H1 (cell line): Measurements from ENCODE around the gene IQCK. TPM values are rescaled to one million over a fixed set of nuclear protein-coding genes. Genes with fewer than 3 reads are reported as not detected.
A peak's percentile ranks its signal among the peaks of the same experiment; 100 is the strongest.

Source experiments
- CTCF ChIA-PET: fragments of 300-600 bp; sonication (Branson Sonifier 250); formaldehyde crosslinking; loops from one replicate; lab custom pipeline; 2021; ENCODE audit not compliant: partially characterized antibody; lab: Charles Lee
- POLR2A ChIA-PET: fragments of 300-600 bp; sonication (Branson Sonifier 250); formaldehyde crosslinking; loops from one replicate; lab custom pipeline; 2021; ENCODE audit warnings: inconsistent platforms; ENCODE audit not compliant: partially characterized antibody; lab: Charles Lee
- DNase-seq, 2 experiments: peaks; one replicate each; pipeline versions ENCODE4 v3.0.0 to v3.0.0-alpha.2; 2010 to 2022; ENCODE audit warnings: low spot score in 2 of 2, low read depth in 1 of 2, mixed read lengths in 1 of 2
- FAIRE-seq: peaks from 2 replicates; lab custom pipeline; 2011; peaks lifted over from hg19 to GRCh38; lab: Jason Lieb, UNC
- H2AFZ ChIP-seq: 2 replicates; pipeline ENCODE4 v1.8.1; 2012; ENCODE audit warnings: low read length, inconsistent platforms
- H2AK5ac ChIP-seq: 2 replicates; pipeline ENCODE4 v1.6.1; 2013; ENCODE audit warnings: low read depth, low read length
- H2BK120ac ChIP-seq: replicated peaks from 2 replicates; pipeline ENCODE3; 2013; ENCODE audit warnings: low read depth, low read length, inconsistent platforms
- H2BK12ac ChIP-seq: 2 replicates; pipeline ENCODE4 v1.6.1; 2013; ENCODE audit warnings: low read depth, low read length
- H2BK15ac ChIP-seq: 2 replicates; pipeline ENCODE4 v1.6.1; 2013; ENCODE audit warnings: low read length
- H2BK20ac ChIP-seq: 2 replicates; pipeline ENCODE4 v1.6.1; 2013; ENCODE audit warnings: low read length
- H2BK5ac ChIP-seq: 2 replicates; pipeline ENCODE4 v1.6.1; 2013; ENCODE audit warnings: low read depth, low read length
- H3K14ac ChIP-seq: 2 replicates; pipeline ENCODE4 v1.6.1; 2013; ENCODE audit warnings: inconsistent platforms; ENCODE audit not compliant: insufficient read length
- H3K18ac ChIP-seq: 2 replicates; pipeline ENCODE4 v1.6.1; 2013; ENCODE audit warnings: low read length; ENCODE audit errors: extremely low read depth
- H3K23ac ChIP-seq: 2 replicates; pipeline ENCODE4 v1.6.1; 2013; ENCODE audit warnings: inconsistent platforms; ENCODE audit not compliant: insufficient read length
- H3K23me2 ChIP-seq: 2 replicates; pipeline ENCODE4 v1.6.1; 2013; ENCODE audit warnings: low read depth, low read length
- H3K27ac ChIP-seq: 2 replicates; pipeline ENCODE4 v1.6.1; 2011; ENCODE audit warnings: low read depth, low read length, inconsistent platforms
- H3K27me3 ChIP-seq, 4 experiments: replicated peaks in 1 of 4; 1 replicate in 1 of 4; 2 replicates in 3 of 4; pipeline versions ENCODE4 v1.6.1 to v1.8.1; 2011 to 2013; ENCODE audit warnings: low read length in 3 of 4, mild to moderate bottlenecking in 3 of 4, inconsistent platforms in 2 of 4, mixed read lengths in 2 of 4, moderate library complexity in 1 of 4; ENCODE audit not compliant: control insufficient read depth in 3 of 4, insufficient read depth in 3 of 4; ENCODE audit errors: extremely low read depth in 1 of 4
- H3K36me3 ChIP-seq, 4 experiments: 2 replicates each; pipeline versions ENCODE4 v1.6.1 to v1.8.1; 2011 to 2013; ENCODE audit warnings: mild to moderate bottlenecking in 4 of 4, low read length in 3 of 4, moderate library complexity in 2 of 4, control low read depth in 1 of 4, inconsistent platforms in 1 of 4; ENCODE audit not compliant: insufficient read depth in 4 of 4, control insufficient read depth in 2 of 4
- H3K4ac ChIP-seq: replicated peaks from 2 replicates; pipeline ENCODE3; 2013; ENCODE audit warnings: low read length, low read depth, mixed read lengths, inconsistent platforms; ENCODE audit not compliant: insufficient read length
- H3K4me1 ChIP-seq, 4 experiments: replicated peaks in 1 of 4; 1 replicate in 1 of 4; 2 replicates in 3 of 4; pipeline versions ENCODE4 v1.6.1 to v1.8.1; 2011 to 2013; ENCODE audit warnings: low read length in 3 of 4, inconsistent platforms in 2 of 4, mixed read lengths in 1 of 4; ENCODE audit not compliant: insufficient read depth in 4 of 4, control insufficient read depth in 3 of 4
- H3K4me2 ChIP-seq, 2 experiments: 2 replicates each; pipeline versions ENCODE4 v1.6.1 to v1.8.1; 2011 to 2013; ENCODE audit warnings: low read depth in 2 of 2, low read length in 2 of 2, control low read depth in 1 of 2, inconsistent platforms in 1 of 2, mild to moderate bottlenecking in 1 of 2; ENCODE audit not compliant: insufficient read depth in 1 of 2
- H3K4me3 ChIP-seq, 4 experiments: fragments of 200-600, 300-600 bp in 1 of 4; sonication (generic), shearing (Covaris generic), sonication (Bioruptor Twin) in 1 of 4; 2 replicates each; pipeline versions ENCODE4 v1.5.1 to v1.8.1; 2011 to 2016; ENCODE audit warnings: low read length in 4 of 4, low read depth in 3 of 4, control low read depth in 2 of 4, inconsistent platforms in 2 of 4, mild to moderate bottlenecking in 2 of 4, mixed read lengths in 1 of 4, moderate library complexity in 1 of 4; ENCODE audit not compliant: insufficient read depth in 2 of 4; ENCODE audit errors: extremely low read depth in 1 of 4
- H3K56ac ChIP-seq: replicated peaks from 2 replicates; pipeline ENCODE3; 2013; ENCODE audit warnings: low read depth, mild to moderate bottlenecking, mixed read lengths, low read length, inconsistent platforms; ENCODE audit not compliant: insufficient read length
- H3K79me1 ChIP-seq: 2 replicates; pipeline ENCODE4 v1.6.1; 2013; ENCODE audit warnings: low read depth, low read length, control low read depth
- H3K79me2 ChIP-seq, 2 experiments: 2 replicates each; pipeline versions ENCODE4 v1.6.1 to v1.8.1; 2012 to 2013; ENCODE audit warnings: low read length in 2 of 2, mild to moderate bottlenecking in 2 of 2, inconsistent platforms in 1 of 2; ENCODE audit not compliant: insufficient read depth in 2 of 2, control insufficient read depth in 1 of 2
- H3K9ac ChIP-seq, 4 experiments: replicated peaks in 1 of 4; 1 replicate in 1 of 4; 2 replicates in 3 of 4; pipeline versions ENCODE4 v1.6.1 to v1.8.1; 2011 to 2013; ENCODE audit warnings: low read depth in 3 of 4, low read length in 3 of 4, control low read depth in 2 of 4, mild to moderate bottlenecking in 2 of 4, moderate library complexity in 2 of 4, inconsistent platforms in 1 of 4; ENCODE audit errors: extremely low read depth in 1 of 4
- H3K9me3 ChIP-seq, 2 experiments: 2 replicates each; pipeline versions ENCODE4 v1.6.1 to v1.8.1; 2012 to 2013; ENCODE audit warnings: mild to moderate bottlenecking in 2 of 2, moderate library complexity in 2 of 2, control low read depth in 1 of 2, inconsistent platforms in 1 of 2, low read depth in 1 of 2, low read length in 1 of 2, mixed read lengths in 1 of 2; ENCODE audit not compliant: insufficient read depth in 2 of 2
- H4K20me1 ChIP-seq, 2 experiments: replicated peaks in 1 of 2; 2 replicates each; pipeline versions ENCODE3 to v1.8.1; 2011 to 2013; ENCODE audit warnings: inconsistent platforms in 2 of 2, low read length in 2 of 2, mild to moderate bottlenecking in 1 of 2; ENCODE audit not compliant: insufficient read depth in 2 of 2, control insufficient read depth in 1 of 2
- H4K5ac ChIP-seq: 2 replicates; pipeline ENCODE4 v1.6.1; 2013; ENCODE audit warnings: low read length, low read depth, mixed read lengths, inconsistent platforms; ENCODE audit not compliant: insufficient read length
- H4K8ac ChIP-seq: 2 replicates; pipeline ENCODE4 v1.8.0; 2013; ENCODE audit warnings: mild to moderate bottlenecking, moderate library complexity, low read length, inconsistent platforms; ENCODE audit not compliant: insufficient read depth; ENCODE audit errors: extremely low read depth
- H4K91ac ChIP-seq: replicated peaks from 2 replicates; pipeline ENCODE3; 2013; ENCODE audit warnings: low read length, mixed read lengths, inconsistent platforms; ENCODE audit not compliant: insufficient read length
- ATF2 ChIP-seq: IDR thresholded peaks from 2 replicates; pipeline ENCODE4 v1.6.1; 2012; ENCODE audit warnings: low read length, inconsistent platforms
- BACH1 ChIP-seq: IDR thresholded peaks from 2 replicates; pipeline ENCODE4 v1.6.1; 2012; ENCODE audit warnings: low read length, improper control_type of control experiment
- CHD2 ChIP-seq: IDR thresholded peaks from 2 replicates; pipeline ENCODE4 v1.6.1; 2012; ENCODE audit warnings: low read length, improper control_type of control experiment
- CREB1 ChIP-seq: IDR thresholded peaks from 2 replicates; pipeline ENCODE4 v1.6.1; 2012; ENCODE audit warnings: inconsistent platforms
- CTBP2 ChIP-seq: IDR thresholded peaks from 2 replicates; pipeline ENCODE4 v1.7.0; 2011; ENCODE audit warnings: borderline replicate concordance, mild to moderate bottlenecking, moderate library complexity, mixed read lengths, low read length; ENCODE audit not compliant: insufficient read depth, insufficient read length
- EGR1 ChIP-seq: IDR thresholded peaks from 2 replicates; pipeline ENCODE4 v1.6.1; 2011; ENCODE audit warnings: low read depth, low read length, borderline replicate concordance
- GTF2F1 ChIP-seq: IDR thresholded peaks from 2 replicates; pipeline ENCODE4 v1.6.1; 2012; ENCODE audit warnings: low read depth, low read length, improper control_type of control experiment, borderline replicate concordance
- KDM4A ChIP-seq: IDR thresholded peaks from one replicate; pipeline ENCODE4 v1.7.1; 2012; ENCODE audit warnings: low read depth, mild to moderate bottlenecking, moderate library complexity, low read length, inconsistent platforms; ENCODE audit not compliant: severe bottlenecking
- RAD21 ChIP-seq, 2 experiments: IDR thresholded peaks in 1 of 2; conservative IDR thresholded peaks in 1 of 2; 2 replicates each; pipeline ENCODE4 v1.6.1; 2011; ENCODE audit warnings: low read depth in 2 of 2, low read length in 2 of 2, improper control_type of control experiment in 1 of 2, inconsistent platforms in 1 of 2, mild to moderate bottlenecking in 1 of 2, moderate library complexity in 1 of 2
- RXRA ChIP-seq: IDR thresholded peaks from 2 replicates; pipeline ENCODE4 v1.6.1; 2011; ENCODE audit warnings: low read depth, mild to moderate bottlenecking, low read length, moderate library complexity; ENCODE audit not compliant: insufficient read depth
- WGBS, 2 experiments: shearing (Covaris generic) in 1 of 2; methylation state at CpG; one replicate each; pipeline versions ENCODE4 v1.1.6 to v1.1.7; 2013 to 2015; ENCODE audit warnings: low lambda C conversion rate in 2 of 2, mixed read lengths in 2 of 2, inconsistent platforms in 1 of 2, low coverage in 1 of 2, missing lambda C conversion rate in 1 of 2; ENCODE audit not compliant: insufficient replicate concordance in 2 of 2, insufficient coverage in 1 of 2, insufficient read length in 1 of 2; ENCODE audit errors: extremely low coverage in 1 of 2, missing lambda C conversion rate in 1 of 2; 5-methylcytosine and 5-hydroxymethylcytosine counted together
- polyA plus RNA-seq, 7 experiments: library from polyadenylated mRNA; depleted of rRNA in 3 of 7; stranded (reverse) in 5 of 7; unstranded in 2 of 7; fragments of >200 nt in 5 of 7; fragments of 200-250 nt in 2 of 7; gene quantifications; 1 replicate in 5 of 7; 2 replicates in 1 of 7; 4 replicates in 1 of 7; pipeline versions ENCODE4 v1.2.1 to v1.2.3, GENCODE V29; 2011 to 2013; ENCODE audit warnings: missing spikeins in 2 of 7, mixed read lengths in 2 of 7
- total RNA-seq: library from RNA; stranded (reverse); fragmentation: NEBNext Ultra II Directional; extraction: Animal tissue kit (Norgen Biotek cat#: 25700); gene quantifications from 2 replicates; pipeline ENCODE4 v1.2.1, GENCODE V29; 2021

IQCK gene
- total and polyA plus RNA-seq, 2 of the 8 experiments (the other 6 are each of a cell fraction or from before 2014, with no cell fraction given) = 6.2 to 9.3 TPM

DNA sequence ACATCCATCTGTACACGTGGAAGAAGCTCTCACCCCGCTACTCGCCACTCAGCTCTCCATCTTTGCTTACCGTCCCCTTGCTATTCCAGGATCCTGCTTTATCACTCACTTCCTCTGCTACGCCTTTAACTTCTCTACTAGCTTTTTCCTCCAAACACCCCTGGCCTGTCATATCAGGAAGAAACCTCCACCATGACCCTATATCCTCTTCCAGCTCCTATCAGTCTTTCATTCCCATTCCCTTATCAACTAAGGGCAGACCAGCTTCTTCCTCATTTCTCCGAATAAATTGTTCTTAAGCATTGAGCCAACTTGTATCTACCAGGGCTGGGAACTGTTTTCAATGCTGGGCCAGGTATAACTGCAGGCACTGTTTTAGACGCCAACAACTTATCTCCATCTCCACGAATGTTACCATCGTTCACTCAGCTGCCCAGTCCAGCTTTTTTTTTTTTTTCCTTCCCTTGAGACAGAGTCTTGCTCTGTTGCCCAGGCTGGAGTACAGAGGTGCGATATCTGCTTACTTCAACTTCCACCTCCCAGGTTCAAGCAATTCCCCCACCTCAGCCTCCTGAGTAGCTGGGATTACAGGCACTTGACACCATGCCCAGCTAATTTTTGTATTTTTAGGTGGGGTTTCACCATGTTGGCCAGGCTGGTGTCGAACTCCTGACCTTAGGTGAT is 4.3 kb downstream of the IQCK start:
- Histone ChIP-seq H3K36me3 (no peaks in the 10 kb centered on the region), H3K79me1 (no peaks in the 10 kb centered on the region; the same call in 1 of the 2 replicates), H2BK12ac (0 out of 2 replicates have a peak overlapping the region, but pooled peaks have one; percentile 3), H2BK5ac (no peak overlapping the region), H2AFZ (no peak overlapping the region), H3K27ac (no peak overlapping the region), H2AK5ac (peak overlapping the region; percentile 7), H3K23ac (no peak overlapping the region), H3K18ac (no peak overlapping the region), H3K4me1 (peaks cover 0 to 6% (median 4%) of the 10 kb centered on the region in 4 experiments; a peak in 5 of 7 replicates), H2BK15ac (no peak overlapping the region), H3K9me3 (no peaks in the 10 kb centered on the region), H3K79me2 (peaks cover 5 to 24% of the 10 kb centered on the region in 2 experiments), H3K9ac (no peak overlapping the region), H2BK120ac (no peak overlapping the region), H3K14ac (no peak overlapping the region), H4K8ac (no peak overlapping the region; the same call in 1 of the 2 replicates), H2BK20ac (no peak overlapping the region), H3K4ac (no peak overlapping the region), H3K27me3 (no peaks in the 10 kb centered on the region), H4K5ac (no peak overlapping the region), H3K4me2 (no peak overlapping the region), H4K20me1 (no peaks in the 10 kb centered on the region), H3K56ac (no peak overlapping the region), H4K91ac (no peak overlapping the region), H3K23me2 (peaks cover 5% of the 10 kb centered on the region), H3K4me3 (no peak overlapping the region)
- FAIRE-seq = no peak
- 88% methylated on average over 10 of the region's 11 CpGs; no CpG with 5 or more reads in 1 of the 2 experiments for WGBS, 2 experiments
- POLR2A ChIA-PET = interaction anchor here (0.7 to 1.9 kb wide), 8 partner anchors 8 to 167 kb away, joined by 3 to 5 read pairs (median 3); partner anchors contain the start of gene VPS35L
- CTCF ChIA-PET = interaction anchor here (0.6 to 1.5 kb wide), 8 partner anchors 9 to 187 kb away, joined by 3 to 4 read pairs (median 3); no protein-coding TSS in a partner anchor
- DNase-seq = no peak
- TF ChIP-seq GTF2F1 (no peak), CHD2 (no peak), EGR1 (no peak), RXRA (no peak), BACH1 (no peak), KDM4A (no peak), CREB1 (no peak), RAD21 (IDR thresholded peaks at IDR 0.05 in 1 of 2, conservative IDR thresholded peaks at IDR 0.05 in 1 of 2; ENCODE audit: low read depth in 2 of 2, low read length in 2 of 2) (no peak), CTBP2 (no peak), ATF2 (no peak)
